Stimulated activated CD4-positive, alpha-beta T cell treated with anti-CD3 and anti-CD28 coated beads, TNF-alpha, amount 100 ng/mL, for 24 hours (primary cell): Measurements from ENCODE around the gene U2AF2.

Source experiments
- DNase-seq, 3 experiments: peaks; one replicate each; pipeline ENCODE4 v3.0.0-alpha.2; 2020; ENCODE audit warnings: low read depth in 3 of 3

The U2AF2 gene

GRCh38 chr19:55621673-55622231 lies 33.1 kb upstream of the U2AF2 start:
- no peak for DNase-seq

DNA sequence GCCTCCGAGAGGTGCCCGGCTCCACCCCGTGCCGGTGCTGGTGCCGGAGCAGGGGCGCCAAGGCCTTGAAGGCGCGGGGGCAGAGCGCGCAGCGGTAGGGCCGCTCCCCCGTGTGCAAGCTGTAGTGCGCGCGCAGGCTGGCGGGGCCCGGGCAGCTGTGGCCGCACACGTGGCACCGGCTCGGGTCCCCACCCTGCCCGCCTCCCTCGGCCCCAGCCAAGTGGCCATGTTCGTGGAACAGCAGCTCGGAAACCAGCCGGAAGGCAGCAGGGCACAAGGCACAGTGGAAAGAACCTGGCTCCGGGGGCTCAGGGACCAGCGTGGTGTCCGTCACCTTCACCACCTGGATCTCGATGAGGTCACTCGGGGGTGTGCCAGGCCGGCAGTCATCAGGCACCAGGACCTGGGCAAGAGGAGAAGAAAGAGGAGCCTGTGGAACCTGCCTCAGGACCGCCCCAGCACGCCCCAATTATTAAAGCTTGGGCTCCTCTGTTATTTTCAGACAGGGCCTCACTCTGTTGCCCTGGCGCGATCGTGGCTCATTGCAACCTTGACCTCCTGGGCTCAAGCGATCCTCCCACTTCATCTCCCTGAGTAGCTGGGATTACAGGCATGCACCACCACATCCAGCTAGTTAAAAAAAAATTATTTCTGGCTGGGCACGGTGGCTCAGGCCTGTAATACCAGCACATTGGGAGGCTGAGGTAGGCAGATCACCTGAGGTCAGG lies 32.4 kb upstream of the U2AF2 start:
- DNase-seq: no peak

DNA sequence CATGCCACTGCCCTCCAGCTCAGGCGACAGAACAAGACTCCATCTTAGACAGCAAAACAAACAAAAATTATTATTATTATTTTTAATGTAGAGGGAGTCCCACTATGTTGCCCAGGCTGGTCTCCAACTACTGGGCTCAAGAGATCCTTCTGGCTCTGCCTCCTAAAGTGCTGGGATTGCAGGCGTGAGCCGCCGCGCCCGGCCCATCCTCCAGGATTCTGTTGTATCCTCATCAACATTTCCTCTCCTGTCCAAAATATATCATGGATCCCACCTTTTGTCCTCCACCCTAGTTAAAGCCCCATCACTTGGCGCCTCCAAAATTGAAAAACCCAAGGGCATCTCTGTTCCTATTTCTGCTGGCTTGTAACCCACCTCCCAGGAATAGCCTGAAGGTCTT lies 31.7 kb upstream of the U2AF2 start:
- DNase-seq: no peak

GRCh38 chr19:55623561-55623960 lies 31.3 kb upstream of the U2AF2 start:
- DNase-seq: no peak

GRCh38 chr19:55624109-55625003 lies 30.5 kb upstream of the U2AF2 start, which contains the start of gene ZNF784:
ZNF784 (minus strand) TSS chr19:55624566; CDS start chr19:55624561, 5 bp downstream.
- DNase-seq: peak; percentile 87 to 91 (median 88)

GRCh38 chr19:55625004-55625326 lies 29.9 kb upstream of the U2AF2 start:
- DNase-seq: no peak

DNA sequence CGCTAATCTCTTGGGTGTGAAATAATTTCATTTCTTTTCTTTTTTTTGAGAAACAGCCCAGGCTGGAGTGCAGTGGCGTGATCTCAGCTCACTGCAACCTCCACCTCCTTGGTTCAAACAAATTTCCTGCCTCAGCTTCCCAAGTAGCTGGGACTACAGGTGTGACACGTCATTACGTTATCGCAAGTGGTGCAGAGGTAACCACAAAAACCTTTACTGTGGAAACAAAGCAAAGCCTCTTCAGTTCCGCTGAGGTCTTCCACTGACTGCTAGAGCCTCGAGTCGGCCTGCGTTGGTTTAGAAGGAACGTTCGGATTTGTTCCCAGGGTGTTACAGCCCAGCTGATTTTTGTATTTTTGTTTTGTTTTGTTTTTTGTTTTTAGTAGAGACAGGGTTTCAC lies 28.5 kb upstream of the U2AF2 start:
- DNase-seq: peak in 1 of 3 experiments; percentile 41

DNA sequence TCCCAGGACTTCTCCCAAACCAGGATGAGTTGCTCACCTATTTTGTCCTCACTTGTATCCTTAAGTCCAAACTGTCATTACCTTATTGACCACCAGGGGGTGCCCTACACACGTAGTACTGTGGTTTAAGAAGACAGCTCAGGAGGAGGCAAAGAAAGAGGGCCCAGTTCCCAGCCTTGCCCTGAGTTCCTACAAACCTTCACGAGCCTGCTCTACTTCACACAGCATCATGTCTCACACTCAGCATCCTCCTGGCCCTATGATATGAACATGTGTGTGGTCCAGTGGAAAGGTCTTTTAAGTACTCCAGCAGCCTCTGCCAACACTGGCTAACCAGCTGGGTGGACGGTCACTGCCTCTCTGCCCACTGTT lies 22.4 kb upstream of the U2AF2 start:
- DNase-seq: peak; percentile 74 to 92 (median 77)

GRCh38 chr19:55633861-55634260 lies 21.0 kb upstream of the U2AF2 start:
- DNase-seq: no peak

- no peak for DNase-seq
These were observed 19.5 kb upstream of the U2AF2 start for GRCh38 chr19:55635334-55635717.

DNA sequence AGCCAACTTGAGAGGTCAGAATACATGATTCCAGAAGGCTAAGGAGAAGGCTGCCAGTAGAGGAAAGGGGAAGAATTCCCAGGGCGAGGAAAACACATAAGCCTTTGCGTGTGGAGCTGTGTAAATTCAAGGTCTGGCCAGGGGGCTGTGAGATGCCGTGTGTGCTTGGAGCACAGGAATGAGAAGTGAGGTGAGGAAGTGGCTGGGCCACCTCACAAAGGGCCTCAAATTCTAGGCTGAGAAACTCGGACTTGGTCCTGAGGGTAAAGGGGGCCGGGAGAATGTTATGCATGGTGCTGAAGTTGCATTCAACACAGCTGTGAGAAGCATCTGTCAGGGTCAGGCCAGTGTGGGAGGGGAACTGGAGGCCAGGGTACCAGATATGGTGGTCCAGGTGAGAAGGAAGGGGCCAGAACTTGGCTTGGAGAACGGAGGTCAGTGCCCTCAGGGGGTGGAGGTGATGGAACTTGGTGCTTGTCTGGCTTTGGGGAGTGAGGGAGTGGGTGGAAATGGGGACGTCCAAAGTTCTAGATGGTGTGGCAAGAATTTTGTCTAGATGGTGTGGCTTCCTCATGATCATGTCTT lies 18.9 kb upstream of the U2AF2 start:
- no peak for DNase-seq

DNA sequence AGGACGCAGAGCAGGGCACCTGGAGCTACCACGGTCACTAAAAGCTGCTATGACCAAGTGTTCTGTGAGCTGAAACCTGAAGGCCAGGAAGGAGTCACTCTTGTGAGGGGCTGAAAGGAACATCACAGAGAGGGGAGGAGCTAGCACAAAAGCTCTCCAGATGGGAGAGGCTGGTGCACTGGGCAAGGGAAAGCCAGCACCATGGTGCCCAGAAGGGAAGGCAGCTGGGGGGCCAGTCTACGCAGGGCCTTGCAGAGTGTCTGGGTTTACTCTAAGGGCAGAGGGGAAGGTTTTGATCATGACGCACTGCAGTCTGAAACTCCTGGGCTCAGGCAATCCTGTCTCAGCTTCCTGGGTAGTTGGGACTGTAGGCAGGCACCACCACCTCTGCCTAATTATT lies 18.1 kb upstream of the U2AF2 start:
- no peak for DNase-seq

DNA sequence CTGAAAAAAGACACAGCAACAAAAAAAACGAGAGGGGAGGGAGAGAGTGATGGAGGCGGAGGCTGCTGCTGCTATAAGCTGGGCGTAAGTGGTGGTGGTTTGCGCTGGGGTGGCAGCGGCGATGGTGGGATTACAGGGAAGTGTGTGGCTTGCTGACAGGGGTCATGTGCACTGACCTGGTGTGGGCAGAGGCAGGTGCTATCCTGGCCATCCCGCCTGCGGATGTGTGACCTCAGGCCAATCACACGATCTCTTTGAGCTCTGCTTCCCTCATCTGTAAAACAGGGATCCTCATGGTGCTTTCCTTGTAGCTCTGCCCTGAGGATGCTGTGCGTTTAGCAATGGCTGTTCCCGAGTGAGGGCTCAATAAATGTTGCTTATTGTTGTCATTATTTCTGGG lies 17.3 kb upstream of the U2AF2 start:
- DNase-seq: no peak

GRCh38 chr19:55638864-55639359 lies 15.9 kb upstream of the U2AF2 start:
- DNase-seq: peak in 1 of 3 experiments; percentile 64

DNA sequence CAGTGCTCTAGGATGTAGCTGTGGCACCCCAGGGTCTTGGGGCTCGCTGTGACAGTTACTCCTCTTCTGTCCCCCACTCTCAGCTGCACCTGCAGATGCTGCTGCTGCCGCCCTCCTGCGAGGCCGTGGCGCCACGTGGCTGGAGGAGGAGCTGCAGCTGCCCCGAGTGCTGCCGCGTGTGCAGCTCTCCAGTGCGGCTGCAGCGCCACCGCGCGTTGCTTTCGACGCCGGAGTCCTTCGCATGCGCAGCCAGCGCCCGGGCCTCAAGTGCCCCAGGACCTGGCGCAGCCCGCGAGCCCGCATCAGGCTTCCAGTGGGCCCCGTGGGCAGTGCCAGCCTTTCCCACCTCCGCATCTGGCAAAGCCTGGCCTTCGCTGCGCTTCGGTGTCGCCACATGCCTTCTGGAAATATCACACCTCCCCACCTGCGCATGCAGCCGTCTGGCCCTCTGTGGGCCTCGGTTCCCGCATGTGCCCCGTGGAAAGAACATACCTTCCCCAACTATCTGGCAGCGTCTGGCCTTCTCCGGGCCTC lies 14.7 kb upstream of the U2AF2 start:
- DNase-seq: peak in 1 of 3 experiments; percentile 67

DNA sequence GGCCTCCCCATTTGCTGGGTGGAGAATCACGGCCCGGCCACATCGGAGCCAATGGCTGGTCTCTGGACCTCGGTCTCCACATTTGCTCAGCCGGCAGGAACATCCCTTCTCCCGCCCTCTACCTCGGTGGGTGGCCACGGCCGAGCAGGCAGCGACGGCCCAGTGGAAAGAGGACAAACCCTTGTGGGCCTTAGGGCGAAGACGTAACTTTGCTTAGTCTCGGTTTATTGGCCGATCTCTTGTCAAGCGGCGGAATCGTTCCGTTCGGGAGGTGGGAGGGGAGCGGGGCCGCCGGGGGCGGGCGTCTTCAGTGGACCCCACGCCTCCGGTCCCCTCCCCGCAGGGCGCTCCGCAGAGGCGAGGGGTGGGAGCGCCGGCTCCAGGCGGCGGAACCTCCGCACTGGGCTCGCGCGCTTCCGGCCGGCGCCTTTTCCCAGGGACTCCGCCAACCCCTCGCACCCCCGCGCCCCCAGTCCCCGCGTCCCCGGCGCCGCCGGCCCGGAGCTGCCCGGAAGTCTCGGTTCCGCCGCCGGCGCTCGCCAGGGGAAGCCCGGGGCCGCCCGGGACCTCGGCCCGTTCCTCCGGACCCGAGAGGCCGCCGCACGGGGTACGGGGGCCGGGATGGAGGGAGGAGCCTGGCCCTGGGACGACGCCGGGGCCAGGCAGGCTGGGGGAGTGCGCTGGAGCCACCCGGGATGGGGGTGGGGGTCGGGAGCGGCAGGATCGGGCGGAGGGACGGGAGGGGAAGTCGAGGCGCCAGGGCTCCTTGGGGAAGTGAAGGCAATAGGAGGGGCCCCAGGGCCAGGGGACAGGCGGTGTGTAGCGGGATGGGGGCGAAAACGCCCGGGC lies 14.0 kb upstream of the U2AF2 start, which contains the start of gene ZNF580:
Gene ZNF580 (plus strand): TSS at position 426 of the 849 bp plus-strand sequence. CDS start 1,507 bp downstream, outside the sequence.
- DNase-seq: peak in 1 of 3 experiments; percentile 69

GRCh38 chr19:55641426-55642152 lies 13.2 kb upstream of the U2AF2 start:
- peak in 1 of 3 experiments; percentile 32 for DNase-seq

DNA sequence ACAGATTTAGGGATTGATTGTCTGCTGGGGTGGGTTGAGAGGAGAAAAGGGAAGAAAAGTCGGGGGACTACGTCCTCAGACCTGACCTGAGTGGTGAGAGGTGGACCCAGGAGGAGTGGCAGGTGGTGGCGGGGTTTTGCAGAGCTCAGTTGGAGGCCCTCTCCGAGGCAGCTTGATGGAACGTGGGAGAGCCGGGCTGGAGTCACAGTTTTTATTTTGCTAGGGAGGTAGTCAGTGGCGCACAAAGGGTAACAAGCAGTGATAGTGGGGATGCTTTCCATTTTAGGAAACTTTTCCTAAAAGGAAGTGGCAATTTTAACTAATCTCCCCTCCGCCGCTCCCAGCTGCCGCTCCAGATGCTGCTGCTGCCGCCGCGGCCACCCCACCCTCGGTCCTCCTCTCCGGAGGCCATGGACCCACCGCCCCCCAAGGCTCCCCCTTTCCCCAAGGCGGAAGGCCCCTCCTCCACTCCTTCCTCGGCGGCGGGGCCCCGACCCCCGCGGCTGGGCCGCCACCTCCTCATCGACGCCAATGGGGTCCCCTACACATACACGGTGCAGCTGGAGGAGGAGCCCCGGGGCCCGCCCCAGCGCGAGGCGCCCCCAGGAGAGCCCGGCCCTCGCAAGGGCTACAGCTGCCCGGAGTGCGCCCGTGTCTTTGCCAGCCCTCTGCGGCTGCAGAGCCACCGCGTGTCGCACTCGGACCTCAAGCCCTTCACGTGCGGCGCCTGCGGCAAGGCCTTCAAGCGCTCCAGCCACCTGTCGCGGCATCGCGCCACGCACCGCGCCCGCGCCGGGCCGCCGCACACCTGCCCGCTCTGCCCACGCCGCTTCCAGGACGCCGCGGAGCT lies 12.5 kb upstream of the U2AF2 start:
- peak in 1 of 3 experiments; percentile 40 for DNase-seq
